Endometrium (tissue), 2 donors: ENCODE results near the gene SLC6A3.

ENCODE experiments used
- FAIRE-seq: peaks from 2 replicates; lab custom pipeline; 2012; peaks lifted over from hg19 to GRCh38; lab: Jason Lieb, UNC
- donor health status: control.
- donor health status: control.

Gene SLC6A3

DNA sequence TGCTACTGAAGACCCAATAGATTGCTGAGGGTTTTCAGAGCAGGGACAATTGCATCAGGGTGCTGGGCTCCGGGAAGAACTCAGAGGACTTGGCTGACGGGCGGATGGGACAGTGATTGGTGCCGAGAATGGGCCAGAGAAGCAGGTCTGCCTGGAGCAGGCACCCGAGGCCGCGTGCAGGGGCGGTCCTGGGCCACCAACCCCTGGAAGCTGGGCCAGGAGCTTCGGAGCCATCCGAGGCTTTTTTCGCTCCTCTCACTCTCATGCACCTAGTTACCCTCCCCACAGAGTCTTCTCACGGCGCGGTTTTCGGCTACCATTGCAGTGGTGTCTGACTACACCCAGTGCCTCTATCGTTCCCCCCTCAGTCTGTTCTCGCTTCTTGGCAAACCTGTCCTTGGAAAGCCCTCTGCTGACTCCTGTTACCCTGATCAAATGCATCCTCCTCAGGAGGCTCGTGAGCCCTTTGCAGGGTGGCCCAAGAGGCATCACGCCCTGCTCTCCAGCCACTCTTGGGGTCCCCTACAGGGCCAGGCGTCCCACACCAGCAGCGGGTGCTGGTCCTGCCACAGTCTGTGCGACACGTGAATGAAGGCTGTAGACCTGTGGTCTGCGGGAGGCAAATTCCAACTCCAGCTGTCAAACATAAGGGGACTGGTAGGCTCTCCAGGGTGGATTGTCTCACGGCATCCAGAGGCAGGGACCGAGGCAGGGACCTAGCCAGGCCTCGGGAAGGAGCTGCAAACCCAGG, 99.2 kb downstream of the SLC6A3 start:
- no peak for FAIRE-seq

DNA sequence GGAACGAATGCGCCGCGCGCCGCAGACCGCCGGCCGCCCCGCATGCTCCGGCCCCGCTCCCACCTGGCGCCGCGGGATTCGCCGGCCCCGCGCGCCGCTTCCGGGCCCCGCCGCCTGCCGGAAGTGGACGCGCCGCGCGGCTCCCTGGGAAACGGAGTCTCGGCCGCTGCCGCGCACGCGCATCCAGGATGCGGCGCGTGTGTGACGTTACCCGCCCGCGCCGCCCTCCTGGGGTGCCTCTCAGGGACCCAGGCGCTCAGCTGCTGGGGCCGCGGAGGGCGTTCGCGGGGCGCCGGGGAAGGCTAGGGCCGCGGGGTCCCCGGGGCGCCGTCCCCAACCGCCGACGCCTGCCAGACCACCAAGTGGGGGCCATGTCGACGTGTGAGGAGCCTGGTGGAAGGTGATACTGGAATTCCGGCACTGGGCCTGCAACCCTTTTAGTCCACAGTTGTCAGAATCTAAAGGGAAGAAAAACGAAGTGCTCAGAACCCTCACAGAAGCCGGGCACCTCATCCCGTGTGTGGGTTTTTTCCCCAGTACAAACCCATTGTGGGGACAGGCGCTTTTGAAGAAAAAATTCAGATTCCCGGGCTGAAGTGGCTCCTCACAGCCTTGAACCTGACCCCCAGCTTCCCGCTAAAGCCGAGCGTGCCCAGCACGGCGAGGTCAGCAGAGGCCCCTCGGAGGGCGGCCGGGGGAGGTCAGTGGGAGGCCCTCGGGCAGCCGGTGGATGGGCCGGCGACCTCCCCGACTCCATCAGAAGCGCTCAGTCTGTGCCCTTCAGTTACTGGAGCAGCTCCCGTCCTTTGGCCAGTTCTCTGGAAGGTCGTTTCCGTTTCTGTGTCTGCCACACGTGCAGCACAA, 100.0 kb downstream of the SLC6A3 start, which contains the start of gene CLPTM1L:
Gene CLPTM1L (minus strand): TSS at position 125 of the 864 bp plus-strand sequence. CDS start 258 bp downstream, outside the sequence.
- FAIRE-seq: no peak

DNA sequence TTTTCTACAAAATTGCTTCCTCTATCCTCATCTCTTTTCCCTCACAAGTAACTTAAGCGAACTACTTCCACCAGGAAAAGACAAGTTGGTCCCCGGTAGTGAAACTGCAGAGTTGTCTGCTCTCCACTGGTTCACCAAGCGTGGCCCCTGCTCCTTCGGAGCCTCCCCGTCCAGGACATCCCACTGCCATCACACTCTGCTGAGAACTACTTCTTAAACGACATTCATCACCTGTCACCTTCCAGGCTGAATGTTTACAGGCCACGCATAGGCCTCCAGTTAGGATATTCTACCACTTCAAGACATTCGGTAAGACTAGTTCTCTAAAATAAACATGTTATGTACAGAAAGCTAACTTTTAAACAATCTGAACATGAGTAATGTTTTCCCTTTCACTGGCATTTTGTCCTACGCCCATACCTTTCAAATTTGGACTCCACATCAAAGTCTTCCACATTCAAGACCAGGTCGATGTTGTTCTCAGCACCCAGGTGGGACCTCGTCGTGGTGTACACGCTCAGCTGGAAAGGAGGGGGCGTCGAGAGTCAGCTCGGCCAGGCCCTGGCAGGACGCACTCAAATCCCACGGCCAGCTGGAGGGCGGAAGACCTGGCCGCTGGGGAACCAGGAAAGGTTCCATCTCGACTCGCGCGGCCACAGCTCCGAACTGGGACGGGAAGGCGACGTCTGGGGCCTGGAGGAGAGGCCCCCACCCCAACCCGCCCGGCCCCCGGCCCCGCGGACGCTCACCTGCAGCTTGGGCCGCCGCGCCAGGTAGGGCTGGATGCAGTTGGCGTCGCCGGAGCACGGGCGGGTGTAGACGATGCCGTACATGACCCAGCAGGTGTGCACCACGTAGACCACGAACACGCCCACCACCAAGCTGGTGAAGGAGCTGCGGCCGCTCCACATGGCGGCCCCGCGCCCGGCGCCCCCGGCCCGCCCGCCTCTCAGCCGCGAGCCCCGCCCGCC, 101.0 kb downstream of the SLC6A3 start:
- no peak for FAIRE-seq

DNA sequence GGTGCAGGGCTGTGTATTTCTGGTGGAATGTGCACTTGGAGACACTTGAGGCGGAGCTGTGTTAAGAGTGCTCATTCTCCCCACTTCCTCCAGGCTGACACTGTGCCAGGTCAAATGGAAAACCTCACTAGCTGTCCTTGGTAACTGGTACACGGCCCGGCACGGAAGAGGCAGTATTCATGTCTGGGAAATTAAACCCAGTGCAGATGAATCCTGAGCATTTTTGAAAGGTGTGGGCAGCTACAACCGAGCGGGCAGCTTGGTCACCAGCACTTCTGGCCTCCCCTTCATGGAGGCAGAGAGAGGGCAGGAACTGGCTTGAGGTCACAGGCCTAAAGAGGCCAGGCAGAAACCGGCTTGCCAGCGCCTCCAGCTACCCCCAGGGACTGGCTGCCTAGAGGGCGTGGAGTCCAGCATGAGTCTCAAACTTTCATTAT, 101.9 kb downstream of the SLC6A3 start:
- no peak for FAIRE-seq
